AG04449 (cell line): ENCODE results near the gene ZNF140.

Source experiments
- CTCF ChIA-PET: fragments of 350-600 bp; formaldehyde crosslinking; extraction: SDS; loops from one replicate; lab custom pipeline; 2021; ENCODE audit warnings: antibody characterized with exemption; lab: Yijun Ruan, JAX
- POLR2A ChIA-PET: fragments of 400-600, 350-600 bp; formaldehyde crosslinking; extraction: SDS; loops from one replicate; lab custom pipeline; 2020; ENCODE audit warnings: antibody characterized with exemption, inconsistent platforms; lab: Yijun Ruan, JAX
- DNase-seq: peaks from one replicate; pipeline ENCODE4 v3.0.0-alpha.2; 2010; ENCODE audit warnings: low read depth, low spot score
- H3K4me3 ChIP-seq: 2 replicates; pipeline ENCODE4 v1.5.1; 2011; ENCODE audit warnings: low read depth, mild to moderate bottlenecking, control low read depth, low read length
- CTCF ChIP-seq: IDR thresholded peaks from one replicate; pipeline ENCODE4 v1.5.1; 2011; ENCODE audit warnings: mild to moderate bottlenecking, moderate library complexity, low read length, control low read depth, inconsistent platforms; ENCODE audit not compliant: insufficient read depth; ENCODE audit errors: missing control alignments

ZNF140 gene

DNA sequence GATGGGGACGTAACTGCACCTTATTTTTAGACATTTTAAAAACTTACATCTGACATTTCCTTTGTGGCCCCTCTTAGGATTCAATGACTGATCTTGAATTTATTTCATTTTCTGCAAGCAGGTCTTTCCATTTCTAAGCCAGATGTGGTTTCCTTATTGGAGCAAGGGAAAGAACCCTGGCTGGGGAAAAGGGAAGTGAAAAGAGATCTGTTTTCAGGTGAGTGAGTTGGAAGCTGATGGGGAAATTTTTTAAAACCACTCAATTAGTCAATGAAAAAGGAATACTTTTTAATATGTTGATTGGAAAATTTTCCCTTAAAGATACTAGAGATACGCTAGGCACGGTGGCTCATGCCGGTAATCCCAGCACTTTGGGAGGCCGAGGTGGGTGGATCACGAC, 2.6 kb downstream of the ZNF140 start:
- H3K4me3 ChIP-seq, result no peak overlapping the region
- ChIA-PET POLR2A (no interaction called here), CTCF (no interaction called here)
- DNase-seq, result no peak
- no peak for TF ChIP-seq CTCF

- no peak overlapping the region for H3K4me3 ChIP-seq
- no peak for TF ChIP-seq CTCF
- POLR2A ChIA-PET, result no interaction called here
- no peak for DNase-seq
- CTCF ChIA-PET, result no interaction called here
Observed at GRCh38 chr12:133105620-133106019, 24.9 kb downstream of the ZNF140 start.

GRCh38 chr12:133106253-133106652, 25.5 kb downstream of the ZNF140 start:
- ChIA-PET POLR2A (no interaction called here), CTCF (no interaction called here)
- DNase-seq, result no peak
- no peak overlapping the region for H3K4me3 ChIP-seq
- no peak for TF ChIP-seq CTCF

DNA sequence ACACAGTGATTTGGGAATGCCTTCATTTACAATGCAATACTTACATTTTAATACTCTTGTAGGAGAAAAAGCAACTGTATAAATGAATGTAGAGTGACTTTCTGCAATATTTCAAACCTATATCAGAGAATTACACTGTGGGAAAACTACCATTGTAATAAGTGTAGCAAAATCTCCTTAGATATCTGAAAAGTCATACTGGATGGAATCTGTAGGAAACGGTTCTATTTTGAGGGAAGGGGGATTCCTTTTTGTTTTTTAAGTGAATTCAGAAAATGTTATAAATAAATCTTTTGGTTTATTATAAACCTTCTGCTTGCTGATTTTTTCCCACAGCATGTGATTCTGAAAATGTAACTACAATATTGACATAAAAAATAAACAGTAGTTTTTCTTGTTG, 26.4 kb downstream of the ZNF140 start:
- no peak for DNase-seq
- POLR2A ChIA-PET, result no interaction called here
- no peak for TF ChIP-seq CTCF
- H3K4me3 ChIP-seq, result no peak overlapping the region
- CTCF ChIA-PET, result no interaction called here

DNA sequence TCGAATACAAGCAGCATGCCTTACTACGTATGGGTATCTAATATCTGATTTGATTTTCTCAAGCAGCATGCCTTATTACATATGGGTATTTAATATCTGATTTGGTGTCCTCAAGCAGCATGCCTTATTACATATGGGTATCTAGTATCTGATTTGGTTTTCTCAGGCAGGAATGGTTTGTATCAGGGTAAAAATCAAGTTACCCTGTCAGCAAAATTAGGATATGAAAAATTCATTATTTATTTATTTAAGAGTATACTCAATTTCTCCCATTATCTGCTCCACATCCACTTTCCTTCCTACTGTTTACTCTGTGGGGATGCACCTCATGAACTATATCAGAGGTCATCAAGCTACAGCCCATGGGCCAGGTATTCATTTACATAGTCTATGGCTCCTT, 27.4 kb downstream of the ZNF140 start:
- CTCF ChIA-PET, result no interaction called here
- TF ChIP-seq CTCF, result no peak
- DNase-seq, result no peak
- POLR2A ChIA-PET, result no interaction called here
- H3K4me3 ChIP-seq, result no peak overlapping the region

DNA sequence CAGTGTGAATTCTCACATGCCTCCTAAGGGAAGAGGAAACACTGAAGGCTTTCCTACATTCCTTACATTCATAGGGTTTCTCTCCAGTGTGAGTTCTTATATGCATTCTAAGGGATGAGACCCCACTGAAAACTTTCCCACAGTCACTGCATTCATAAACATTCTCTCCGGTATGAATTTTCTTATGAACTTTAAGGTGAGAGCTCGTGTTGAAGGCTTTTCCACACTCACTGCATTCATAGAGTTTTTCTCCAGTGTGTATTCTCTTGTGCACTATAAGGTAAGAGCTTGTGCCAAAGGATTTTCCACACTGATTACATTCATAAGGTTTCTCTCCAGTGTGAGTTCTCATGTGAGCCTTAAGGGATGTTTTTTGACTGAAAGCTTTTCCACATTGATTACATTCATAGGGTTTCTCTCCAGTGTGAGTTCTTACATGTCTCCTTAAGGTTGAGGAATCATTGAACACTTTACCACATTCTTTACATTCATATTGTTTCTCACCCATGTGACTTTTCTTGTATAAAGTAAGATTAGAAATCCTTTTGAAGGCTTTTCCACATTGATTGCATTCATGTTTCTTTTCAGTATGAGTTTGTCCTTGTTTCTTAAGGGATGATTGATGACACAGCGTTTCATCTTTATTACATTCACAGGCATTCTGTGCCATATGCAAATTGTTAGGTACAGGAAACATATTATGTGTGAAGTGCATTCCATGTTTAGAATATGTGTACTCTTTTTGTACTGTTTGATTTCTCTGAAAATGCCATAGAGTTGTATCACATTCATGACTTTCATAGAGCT, 39.9 kb downstream of the ZNF140 start:
- DNase-seq, result no peak
- CTCF ChIA-PET, result no interaction called here
- POLR2A ChIA-PET, result no interaction called here
- TF ChIP-seq CTCF, result no peak
- H3K4me3 ChIP-seq, result no peak overlapping the region
